RPMI8226 (cell line): ENCODE results near the gene METTL26.

Experiments
- DNase-seq: peaks from one replicate; pipeline ENCODE4 v3.0.0-alpha.2; 2015

METTL26 gene

GRCh38 chr16:636206-637080 lies at the start of gene METTL26:
METTL26 (minus strand) TSS chr16:636305; CDS start chr16:636290, 15 bp downstream.
- peak; percentile 98 for DNase-seq

- no peak for DNase-seq
These were observed 49.0 kb upstream of the METTL26 start for GRCh38 chr16:684961-685696.

- DNase-seq: peak; percentile 100
These were observed 48.1 kb upstream of the METTL26 start, which contains the start of gene JMJD8 for GRCh38 chr16:684071-684794. JMJD8 (minus strand) TSS chr16:684334; CDS start chr16:684319, 15 bp downstream.

DNA sequence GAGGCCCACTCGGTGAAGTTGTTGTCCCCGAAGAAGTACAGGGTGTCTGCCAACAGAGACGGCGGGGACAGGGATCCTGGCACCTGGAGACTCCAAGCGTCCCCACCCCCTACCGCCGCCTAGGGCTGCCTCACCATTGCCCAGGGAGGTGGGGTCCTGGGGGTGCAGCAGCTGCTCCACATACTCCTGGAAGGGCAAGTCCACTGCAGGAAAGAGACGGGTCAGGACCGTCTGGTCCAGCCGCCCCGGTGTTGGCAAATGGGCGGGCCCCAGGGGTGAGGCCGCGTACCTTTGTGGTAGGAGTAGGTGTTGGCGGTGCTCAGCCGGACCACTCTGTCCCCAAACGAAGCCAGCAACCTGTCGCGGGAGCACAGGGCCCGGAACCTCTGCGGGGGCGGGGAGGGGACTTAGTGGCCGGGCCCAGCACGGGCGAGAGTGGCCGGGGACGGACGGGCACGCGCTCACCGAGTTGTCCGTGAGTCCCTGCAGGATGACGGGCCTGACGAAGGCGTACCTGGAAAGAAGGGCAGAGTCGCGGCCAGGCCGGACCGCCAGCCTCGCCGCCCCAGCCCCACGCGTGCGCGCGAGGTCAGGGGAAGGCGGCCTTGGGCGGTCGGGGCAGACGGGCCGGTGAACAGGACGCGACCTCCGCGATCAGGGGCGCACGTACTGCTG lies 47.4 kb upstream of the METTL26 start:
- DNase-seq: peak; percentile 36

GRCh38 chr16:682493-683395 lies 46.6 kb upstream of the METTL26 start:
- DNase-seq: no peak

- no peak for DNase-seq
These were observed 45.8 kb upstream of the METTL26 start for GRCh38 chr16:681746-682427.

DNA sequence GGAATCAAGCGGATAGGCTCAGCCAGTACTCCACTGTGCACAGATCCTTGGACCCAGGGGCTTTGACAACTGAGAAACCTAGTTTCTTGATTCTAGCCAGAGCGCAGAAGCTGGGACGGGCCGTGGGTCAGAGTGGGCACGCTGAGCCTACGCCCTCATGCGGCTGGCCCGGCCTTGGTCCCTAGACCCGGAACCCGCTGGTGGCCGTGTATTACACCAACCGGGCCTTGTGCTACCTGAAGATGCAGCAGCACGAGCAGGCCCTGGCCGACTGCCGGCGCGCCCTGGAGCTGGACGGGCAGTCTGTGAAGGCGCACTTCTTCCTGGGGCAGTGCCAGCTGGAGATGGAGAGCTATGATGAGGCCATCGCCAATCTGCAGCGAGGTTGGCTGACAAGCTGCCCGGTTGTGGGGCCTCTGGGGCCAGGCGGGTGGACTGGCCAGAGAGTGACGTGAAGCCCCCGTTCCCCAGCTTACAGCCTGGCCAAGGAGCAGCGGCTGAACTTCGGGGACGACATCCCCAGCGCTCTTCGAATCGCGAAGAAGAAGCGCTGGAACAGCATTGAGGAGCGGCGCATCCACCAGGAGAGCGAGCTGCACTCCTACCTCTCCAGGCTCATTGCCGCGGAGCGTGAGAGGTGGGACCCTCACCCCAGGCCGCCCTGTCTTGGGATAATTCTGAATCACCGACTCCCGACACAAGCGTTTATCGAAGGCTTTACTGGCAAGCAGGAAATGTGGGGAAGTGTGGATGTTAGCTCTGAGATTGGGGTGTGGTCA lies 45.1 kb upstream of the METTL26 start:
- peak; percentile 77 for DNase-seq

DNA sequence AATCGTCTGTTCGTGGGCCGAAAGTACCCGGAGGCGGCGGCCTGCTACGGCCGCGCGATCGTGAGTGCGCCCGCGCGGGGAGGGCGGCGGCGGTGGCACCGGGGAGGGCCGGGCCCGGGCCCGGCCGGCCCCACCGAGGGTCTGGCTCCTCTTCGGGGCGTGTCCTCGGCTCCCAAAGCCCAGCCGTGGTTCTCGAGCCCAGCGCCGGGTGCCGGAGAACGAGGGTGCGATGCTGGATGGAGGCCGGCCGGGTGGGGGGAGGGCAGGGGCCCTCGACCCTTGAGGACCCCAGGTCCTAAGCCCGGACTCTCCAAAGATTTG lies 44.5 kb upstream of the METTL26 start:
- no peak for DNase-seq

- DNase-seq: peak; percentile 93
These were observed 43.9 kb upstream of the METTL26 start, which contains the start of gene STUB1 for GRCh38 chr16:679814-680624. STUB1 (plus strand) TSS chr16:680410; CDS start chr16:680526, 116 bp downstream.

DNA sequence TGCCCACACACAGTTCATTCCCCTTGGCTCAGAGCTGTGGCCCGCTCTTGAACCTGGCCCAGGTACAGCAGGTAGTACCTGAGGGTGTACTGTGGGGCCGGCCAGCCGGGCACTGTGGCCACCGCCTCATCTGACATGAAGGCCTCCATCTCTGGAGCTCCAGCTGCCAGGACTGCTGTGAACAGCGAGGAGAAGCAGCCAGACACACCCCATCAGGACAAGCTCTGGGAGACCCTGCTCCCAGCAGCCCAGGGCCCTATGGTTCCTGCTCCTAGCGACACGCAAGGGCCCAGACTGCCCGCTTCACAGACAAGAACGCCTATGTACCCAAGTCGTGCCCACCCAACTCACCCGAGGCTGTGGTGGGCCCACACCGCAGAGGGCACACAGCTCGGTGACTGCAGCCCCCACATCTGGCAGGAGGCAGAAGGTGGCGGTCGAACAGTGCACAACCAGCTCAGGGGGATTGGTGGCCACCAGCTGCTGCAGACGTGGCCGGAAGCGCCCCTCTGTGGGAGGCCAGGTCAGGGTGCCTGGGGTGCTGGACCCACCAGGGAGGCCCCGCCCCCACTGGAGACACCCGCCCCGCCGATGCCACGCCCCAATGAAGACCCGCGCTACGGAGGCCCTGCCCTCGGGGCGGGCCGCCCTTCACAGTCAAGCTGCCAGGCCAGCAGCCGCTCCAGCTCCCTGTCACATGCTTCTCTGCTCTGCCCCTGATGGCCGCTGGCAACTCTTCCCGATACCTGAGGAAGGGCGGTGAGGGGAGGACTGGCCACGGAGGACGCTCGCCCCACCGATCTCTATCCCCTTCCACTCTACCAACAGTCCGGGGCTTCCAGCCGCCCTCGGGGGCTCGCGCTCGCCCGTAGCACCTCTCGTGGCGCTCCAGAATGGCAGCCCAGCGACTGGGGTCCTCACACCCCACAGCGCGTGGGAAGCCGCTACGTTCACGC lies 43.0 kb upstream of the METTL26 start:
- peak; percentile 77 for DNase-seq

GRCh38 chr16:678209-678857 lies 42.2 kb upstream of the METTL26 start:
- peak; percentile 48 for DNase-seq

- no peak for DNase-seq
These were observed 41.4 kb upstream of the METTL26 start for GRCh38 chr16:677316-678190.

GRCh38 chr16:676913-677312 lies 40.8 kb upstream of the METTL26 start:
- DNase-seq: no peak

- no peak for DNase-seq
These were observed 40.4 kb upstream of the METTL26 start for GRCh38 chr16:676565-676902.

GRCh38 chr16:675884-676564 lies 39.9 kb upstream of the METTL26 start:
- DNase-seq: no peak
